GM19328 (cell line): ENCODE data around the gene FHOD3.
"Not testable (repeated sequence)": the region's sequence is repeated elsewhere in the genome, so short reads cannot be mapped to it uniquely, and the experiment has no call there.

ENCODE experiments used
- ATAC-seq: cut with Tn5 transposase; IDR thresholded peaks from one replicate; pipeline ENCODE4 v1.9.1; 2021; ENCODE audit warnings: mild to moderate bottlenecking, moderate library complexity; ENCODE audit not compliant: unreplicated experiment

FHOD3 gene

DNA sequence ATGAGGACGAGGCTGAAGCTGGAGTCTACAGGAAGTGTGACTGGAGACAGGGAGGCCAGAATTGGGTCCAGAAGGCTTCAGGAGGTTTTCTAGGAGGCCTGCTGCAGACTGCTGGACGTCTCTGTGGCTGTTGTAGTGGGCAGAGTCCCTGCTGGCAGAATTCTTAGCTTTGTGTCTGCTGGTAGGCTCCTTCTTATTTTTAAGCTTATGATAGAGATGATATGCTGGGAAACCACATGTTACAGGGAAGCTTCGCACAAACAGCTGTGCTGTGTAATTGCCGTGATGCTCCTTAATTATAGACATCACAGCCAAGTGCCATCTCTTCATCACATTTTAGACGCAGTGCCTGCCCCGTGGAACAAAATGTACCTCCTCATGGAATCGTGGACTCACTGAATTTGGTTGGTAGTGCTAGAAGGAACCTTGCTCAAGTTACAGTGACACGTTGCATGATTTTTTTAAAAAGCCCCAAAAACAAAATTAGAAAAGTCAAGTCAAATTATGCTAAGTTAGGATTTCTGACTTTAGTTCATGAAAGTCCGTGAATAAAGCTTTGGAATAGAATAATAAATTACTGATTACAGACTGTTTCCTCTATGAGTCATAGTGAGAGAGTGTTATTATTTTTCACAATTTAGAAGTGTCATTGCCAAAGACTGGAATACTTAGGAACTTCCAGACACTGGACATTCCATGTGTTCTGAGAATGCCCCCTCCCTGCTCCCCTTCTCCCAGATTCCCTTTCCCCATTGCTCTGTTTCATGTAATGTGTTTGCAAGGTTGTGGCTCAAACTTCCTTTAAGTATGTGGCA, 144.1 kb downstream of the FHOD3 start:
- ATAC-seq, result no peak

DNA sequence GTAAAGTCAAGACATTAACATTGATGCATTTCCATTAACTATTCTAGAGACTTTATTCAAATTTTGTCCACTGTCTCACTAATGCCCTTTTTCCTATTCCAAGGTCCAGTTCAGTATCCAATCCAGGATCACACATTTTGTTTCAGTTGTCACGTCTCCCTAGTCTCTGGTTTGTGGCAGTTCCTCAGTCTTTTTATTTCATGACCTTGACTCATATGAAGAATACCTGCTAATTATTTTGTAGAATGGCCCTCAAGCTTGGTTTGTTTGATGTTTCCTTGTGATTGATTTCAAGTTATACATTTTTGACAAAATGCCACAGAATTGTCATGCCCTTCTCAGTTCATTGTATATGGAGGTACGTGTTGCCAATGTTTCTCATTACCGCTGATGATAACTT, 145.2 kb downstream of the FHOD3 start:
- no peak for ATAC-seq

DNA sequence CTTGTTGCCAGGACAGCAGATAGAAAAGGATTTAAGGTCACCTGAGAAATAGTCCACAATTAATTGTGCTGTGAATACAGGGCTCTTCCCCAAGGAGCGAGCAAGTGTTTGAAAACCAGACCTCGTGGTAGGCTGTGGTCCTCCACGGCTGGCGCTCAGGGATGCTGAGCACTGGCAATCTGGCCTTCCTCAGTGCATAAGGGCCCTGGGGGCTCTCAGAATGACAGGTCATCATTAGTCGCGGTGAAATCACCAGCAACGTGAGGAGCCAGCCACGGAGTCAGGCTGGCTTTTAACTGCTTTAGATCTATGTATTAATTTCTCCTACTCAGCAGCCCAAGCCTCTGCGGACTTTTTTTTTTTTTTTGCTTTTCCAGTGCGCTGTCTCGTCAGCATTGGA, 148.5 kb downstream of the FHOD3 start:
- no peak for ATAC-seq

DNA sequence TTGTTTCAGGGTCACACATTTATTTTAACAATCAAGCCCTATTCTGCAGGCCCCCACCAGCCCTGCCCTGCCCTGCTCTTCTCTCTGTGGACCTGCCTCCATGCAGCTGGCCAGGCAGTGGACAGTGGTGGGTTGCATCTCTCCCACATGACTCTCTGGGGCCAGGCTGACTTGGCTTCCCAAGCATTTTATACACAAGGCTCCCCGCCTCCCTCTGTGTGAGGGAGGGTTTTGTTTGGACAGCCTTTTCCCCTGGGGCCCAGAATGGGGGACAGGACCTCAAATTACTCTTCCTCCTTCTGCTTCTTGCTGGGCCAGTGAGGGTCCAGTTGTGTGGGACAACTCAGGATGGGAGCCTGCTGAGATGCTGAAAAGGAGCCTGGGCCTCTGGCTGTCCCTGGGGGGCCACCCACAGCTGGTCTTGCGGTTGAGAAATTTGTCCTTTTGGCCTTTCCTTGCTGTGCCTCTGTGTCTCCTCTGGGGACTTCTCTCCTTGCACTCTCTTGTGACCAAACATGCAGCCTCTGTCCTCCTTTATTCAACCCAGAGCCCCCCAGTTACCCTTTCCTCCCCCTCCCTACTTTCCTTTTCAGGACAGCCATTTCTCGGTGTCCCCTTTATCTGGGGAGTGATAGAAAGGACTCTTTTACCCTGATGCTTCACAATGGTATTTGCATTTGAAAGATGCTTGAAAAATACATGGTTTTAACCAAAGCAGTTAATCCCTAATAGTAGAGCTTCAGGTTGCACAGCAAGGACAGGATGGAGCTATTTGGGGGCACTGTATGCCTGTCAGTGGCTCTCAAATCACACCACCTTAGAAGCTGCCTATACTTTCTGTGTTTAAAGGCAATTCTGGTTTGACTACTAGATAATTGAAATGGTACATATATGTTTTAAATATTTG, 151.1 kb downstream of the FHOD3 start:
- no peak for ATAC-seq

DNA sequence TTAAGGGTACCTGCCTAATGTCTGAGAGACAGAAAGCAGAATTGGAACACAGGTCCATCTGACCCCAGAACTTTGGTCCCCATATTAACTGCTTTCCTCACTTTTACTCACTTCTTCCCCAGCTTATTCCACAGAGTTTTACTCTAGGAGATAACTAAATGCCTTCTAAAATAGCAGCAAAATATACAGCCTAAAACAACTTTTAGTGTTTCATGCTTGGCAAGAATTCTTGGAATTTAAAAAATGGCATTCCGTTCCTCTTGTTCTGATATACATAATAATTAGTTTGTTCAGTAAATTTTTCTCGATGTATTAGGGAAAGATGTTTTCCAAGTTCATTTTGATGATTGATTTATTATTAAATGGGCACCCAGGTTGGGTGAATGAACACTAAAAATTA, 151.9 kb downstream of the FHOD3 start:
- no peak for ATAC-seq

DNA sequence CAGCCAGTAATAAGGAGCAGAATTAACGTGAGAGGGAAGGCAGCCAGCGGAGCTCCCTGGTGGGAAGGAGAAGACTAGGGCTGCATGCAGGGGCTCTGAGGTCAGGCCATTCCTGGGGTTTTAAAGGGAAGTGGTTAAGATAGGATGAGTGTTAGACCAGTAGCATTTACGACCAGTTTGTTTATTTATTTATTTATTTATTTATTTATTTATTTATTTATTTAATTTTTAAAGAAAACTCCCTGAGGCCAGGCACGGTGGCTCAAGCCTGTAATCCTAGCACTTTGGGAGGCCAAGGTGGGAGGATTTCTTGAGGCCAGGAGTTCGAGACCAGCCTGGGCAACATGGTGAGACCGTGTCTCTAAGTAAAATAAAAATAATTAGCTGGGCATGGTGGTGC, 152.8 kb downstream of the FHOD3 start:
- no peak for ATAC-seq

DNA sequence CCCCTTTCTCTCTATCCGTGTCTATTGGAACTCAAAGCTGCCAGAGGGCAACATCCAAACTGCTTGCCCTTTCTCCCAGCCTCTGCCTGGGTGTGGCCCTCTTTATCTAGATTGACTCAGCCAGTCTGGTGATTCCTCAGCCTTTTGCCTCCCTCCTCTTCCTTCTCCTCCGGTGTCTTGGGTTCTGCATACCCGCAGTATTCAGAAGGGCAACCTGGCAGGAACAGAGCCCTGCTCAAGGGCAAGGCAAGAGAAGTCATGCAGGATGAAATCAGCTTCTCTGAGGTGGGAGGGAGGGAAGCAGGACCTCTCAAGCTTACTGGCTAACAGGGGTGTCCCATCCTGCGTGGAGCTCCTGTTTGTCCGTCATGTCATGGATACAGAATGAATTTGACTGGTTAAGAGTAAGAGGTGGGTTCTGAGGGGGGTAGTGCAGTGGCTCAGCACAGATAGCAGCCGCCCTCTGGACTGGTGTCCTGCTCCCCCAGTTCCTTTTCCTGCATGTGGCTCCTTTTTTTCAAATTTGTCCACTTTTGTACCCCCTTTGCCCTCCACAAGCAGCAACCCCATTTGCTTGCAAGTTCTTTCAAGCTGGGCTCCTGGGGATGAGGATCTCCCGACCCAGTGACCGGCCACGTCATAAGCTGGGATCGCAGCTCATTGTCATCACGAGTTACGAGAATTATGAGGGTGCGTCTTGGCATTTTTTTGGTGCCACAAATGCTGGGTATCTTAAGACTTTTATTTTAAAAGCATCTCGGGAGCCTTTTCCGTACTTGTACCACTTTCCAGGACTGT, 154.1 kb downstream of the FHOD3 start:
- no peak for ATAC-seq

DNA sequence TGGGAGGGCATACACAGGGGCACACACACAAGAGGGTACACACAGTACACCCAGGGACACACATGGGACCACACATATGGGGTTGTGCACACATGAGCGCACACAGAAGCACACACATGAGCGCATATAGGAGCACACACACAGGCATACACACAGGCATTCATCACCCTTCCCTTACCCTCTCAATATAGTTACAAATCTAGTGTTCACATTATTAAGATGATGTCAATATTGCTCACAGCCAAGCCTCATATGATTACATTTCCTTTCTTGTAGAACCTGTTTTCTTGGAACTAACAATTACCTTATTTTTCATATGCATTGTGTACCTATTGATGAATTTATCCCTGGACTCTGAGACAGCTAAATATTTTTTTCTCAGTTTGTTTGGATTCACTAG, 156.7 kb downstream of the FHOD3 start:
- no peak for ATAC-seq

DNA sequence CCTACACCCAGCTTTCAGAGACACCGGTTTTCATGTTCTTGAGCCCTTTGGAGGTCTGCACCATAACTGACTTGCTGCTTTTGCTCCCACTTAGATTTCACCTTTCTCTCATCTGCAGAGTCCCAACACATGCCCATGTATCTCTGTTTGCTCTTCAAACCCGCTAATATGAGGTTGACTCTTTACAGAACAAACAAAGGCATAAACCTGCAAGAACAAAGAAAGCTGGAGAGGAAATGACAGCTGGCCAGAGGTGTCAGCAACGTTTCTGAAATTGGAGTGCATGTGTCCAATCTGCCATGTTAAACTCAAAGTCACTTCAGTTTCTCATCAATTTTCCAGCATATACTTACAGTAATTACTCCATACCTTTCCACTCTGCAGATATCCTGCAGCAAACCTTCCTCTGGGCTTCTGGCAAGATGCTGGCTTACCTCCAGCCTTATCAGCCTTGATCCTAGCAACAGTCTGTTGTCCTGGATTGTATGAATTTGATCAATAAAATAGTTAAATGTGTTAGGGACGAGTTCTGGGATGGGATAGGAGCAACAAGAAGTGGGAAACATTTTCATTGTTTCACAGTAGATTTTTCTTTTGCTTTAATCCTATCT, 157.4 kb downstream of the FHOD3 start:
- ATAC-seq, result no peak

DNA sequence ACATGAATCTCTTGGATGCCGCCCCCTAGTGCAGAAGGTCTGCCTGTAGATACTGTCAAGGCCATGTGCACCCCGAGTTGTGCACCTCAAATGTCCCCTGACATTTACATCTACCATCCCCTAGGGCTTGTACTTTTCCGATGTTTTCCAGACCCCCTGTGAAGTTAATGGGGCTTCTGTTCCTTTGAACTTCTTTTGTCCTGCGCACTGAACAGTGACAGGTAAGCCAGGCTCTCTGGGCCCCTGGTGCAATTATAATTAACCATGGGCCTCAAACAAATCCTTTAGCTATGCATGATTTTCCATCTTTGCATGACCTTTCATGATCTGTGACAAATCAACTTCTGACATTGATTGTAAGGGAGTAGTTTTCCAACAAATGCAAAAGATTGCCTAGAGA, 158.4 kb downstream of the FHOD3 start:
- no peak for ATAC-seq

DNA sequence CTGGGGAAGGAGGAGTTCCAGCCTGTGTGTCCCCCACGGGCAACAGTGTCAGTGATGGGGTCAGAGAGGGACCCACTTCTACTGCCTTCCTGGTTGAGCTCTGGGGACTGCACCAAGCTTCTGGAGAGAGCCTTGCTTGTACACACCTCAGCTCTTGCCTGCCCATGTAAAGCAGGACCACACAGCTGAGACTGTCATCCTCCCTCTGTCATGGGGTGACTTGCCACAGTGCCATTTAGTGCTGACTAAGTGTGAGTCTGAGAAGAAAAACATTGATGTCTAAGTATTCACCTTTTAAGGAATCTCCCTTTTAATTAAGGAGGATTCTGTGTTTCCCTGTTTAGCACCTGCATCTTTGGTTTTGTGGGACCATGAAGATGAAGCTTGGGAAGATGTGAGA, 159.1 kb downstream of the FHOD3 start:
- no peak for ATAC-seq

DNA sequence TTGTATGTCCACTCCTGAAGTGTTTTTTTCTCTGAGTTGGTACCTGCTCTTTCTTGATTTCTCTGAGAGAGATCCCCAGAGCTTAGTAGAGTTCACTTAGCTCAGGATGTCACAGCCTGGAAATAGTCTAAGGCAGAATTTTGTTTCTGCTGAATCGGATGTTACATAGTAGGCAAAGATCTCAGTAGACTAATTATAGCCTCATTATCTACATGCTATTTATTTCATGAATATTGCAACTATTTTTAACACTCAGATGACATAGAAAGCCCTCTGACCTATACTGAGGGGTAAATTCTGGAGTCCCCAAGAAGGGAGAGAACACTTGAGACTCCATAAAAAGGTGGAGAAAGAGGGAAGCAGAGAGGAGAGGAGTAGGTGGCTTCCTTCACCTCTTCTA, 160.2 kb downstream of the FHOD3 start:
- no peak for ATAC-seq

DNA sequence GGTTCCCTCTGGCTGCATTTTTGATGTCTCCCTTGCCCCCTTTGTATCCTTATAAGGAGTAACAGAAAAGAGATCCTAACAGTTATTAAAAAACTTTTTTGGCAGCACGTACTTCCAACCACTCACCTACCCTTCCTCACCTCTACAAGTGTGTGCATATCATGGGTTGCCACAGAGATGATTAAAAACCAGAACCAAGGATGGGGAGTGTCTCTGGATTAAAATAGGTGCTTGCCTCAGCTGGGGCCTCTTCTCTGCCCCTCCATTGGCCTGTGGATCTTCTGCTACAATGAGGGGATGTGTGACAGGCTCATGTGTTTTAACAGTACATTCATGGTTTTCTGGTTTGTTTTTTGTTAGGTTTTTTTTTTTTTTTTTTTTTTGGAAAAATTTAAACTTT, 160.8 kb downstream of the FHOD3 start:
- ATAC-seq, result no peak

DNA sequence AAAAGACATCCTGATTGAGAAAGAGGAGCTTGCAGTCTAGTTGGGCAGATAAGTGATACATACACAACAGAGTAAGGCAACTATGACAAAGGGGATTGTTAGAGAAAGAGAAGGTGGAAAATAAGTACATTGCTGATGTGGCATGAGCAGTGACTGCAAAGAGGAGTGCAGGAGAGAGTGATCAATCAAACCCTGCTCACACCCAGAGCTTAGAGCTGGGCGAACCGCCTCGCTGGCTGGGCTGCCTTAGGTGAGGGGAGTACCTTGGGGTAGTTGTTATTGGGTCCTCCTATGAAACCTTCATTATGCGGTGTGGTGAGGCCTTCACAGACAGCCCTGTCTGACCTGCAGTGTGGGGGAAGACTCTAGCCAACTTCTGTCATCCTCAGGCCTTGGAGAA, 161.7 kb downstream of the FHOD3 start:
- ATAC-seq, result no peak

DNA sequence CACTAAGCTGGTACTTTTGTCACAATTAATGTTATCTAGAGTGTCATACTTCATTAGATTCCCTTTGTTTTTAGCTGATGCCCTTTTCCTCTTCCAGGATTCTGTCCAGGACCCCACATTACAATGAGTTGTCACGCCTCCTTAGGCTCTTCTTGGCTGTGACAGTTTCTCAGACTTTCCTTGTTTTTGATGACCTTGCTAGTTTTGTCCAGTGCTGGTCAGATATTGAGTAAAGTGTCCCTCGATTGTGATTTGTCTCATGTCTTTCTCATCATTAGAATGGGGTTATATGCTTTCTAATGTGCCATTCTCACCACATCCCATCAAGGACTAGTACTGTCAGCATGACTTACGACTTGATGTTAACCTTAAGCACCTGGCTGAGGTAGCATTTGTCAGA, 162.3 kb downstream of the FHOD3 start:
- no peak for ATAC-seq

DNA sequence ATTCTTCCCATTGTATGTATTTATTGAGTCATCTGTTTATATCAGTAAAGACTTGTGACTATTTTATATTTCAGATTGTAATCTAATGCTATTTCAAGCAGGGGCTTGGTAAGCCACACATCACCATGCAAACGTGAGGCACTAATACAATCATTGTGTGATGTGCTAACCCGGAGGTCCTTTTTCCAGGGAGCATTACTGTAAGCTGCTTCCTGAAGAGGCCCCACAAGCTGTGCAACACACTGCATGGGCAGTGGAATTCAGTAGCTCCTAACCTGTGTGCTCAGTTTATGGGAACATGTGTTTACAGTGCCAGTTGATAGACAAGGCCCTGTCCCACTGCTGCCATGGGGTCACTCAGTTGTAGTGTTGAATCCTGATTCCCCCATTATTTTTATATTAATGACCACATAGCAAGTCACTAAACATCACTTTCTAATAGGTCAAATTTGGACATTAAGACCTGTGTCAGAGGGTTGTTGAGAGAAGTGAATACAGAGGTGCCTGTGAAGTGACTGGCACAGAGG, 162.9 kb downstream of the FHOD3 start:
- ATAC-seq, result no peak

DNA sequence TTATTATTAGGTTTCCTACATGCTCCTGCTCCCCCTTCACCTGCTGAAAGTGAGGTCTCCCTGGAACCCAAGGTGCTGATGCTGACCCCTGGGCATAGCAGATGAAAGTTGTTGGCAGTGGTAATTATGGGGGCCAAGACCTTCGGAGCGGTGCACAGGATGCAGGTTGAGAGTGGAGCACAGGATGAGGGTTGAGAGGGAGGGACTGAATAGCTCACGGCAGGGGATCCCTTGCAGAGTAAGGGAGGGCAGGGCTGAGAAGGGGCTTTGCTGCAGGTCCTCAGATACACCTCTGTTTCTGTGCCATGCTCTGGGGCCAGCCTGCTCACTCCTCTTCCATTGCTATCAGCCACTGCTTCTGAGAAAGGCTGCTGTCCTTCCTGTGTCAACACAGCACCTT, 163.3 kb downstream of the FHOD3 start:
- ATAC-seq, result no peak

DNA sequence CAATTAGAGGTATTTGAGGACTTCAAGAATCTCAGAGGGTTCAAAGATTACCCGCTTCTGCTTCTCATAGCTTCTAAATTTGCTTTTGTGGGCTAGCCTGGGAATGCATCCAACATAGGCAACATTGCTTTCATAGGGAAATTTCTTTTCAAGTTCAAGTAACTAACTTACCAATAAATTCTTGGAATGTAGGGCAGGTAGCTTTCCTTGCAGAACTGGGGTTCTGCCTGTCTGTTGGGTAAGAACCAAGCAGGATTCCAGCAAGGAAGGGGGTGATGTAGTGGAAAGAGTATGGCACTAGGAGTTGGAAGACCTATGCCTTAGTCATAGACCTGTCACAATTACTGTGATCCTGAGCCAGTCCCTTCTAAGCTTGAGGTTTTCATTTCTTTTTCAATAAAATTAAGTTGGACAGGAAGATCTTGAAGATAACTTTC, 164.1 kb downstream of the FHOD3 start:
- ATAC-seq, result no peak

DNA sequence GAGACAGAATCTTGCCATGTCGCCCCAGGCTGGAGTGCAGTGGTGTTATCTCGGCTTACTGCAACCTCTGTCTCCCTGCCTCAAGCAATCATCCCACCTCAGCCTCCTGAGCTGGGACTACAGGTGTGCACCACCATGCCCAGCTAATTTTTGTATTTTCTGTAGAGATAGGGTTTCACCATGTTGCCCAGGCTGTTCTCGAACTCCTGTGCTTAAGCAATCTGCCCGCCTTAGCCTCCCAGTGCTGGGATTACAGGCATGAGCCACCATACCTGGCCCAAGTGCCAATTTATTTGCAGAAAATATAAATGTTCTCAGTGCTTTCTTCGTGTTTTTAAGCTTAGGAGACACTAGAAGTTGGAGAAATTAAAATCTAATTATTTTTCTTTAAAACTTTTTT, 166.0 kb downstream of the FHOD3 start:
- ATAC-seq, result not testable (repeated sequence)

DNA sequence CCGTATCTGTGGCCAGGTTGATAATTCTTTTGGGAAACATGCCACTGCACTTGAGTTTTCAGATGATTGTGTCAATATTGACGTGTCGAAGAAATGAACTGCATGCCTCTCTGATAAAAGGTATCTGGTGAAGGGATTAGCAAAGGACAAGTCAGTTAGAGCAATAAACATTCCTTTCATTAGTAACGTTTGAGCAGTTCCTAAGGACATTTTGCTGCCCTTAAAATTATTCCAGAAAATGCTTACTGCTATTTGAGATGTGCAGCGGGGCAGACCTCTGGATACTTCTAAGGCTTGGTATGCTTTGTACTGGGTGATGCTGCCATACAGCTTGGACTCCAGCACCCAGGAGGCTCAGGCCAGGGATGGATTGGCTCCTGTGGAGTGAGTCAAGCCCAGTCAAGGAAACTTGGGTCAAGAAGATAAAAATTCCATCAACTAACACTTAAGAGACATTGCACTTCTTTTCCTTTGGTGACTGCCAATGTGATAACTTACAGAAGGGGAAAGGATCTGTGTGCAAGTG, 166.7 kb downstream of the FHOD3 start:
- no peak for ATAC-seq
